HG03520 (cell line): ENCODE results near the gene UBE3D.
"Not testable (repeated sequence)": the region's sequence is repeated elsewhere in the genome, so short reads cannot be mapped to it uniquely, and the experiment has no call there.

Experiments
- ATAC-seq: cut with Tn5 transposase; IDR thresholded peaks from one replicate; pipeline ENCODE4 v1.9.1; 2021; ENCODE audit warnings: mild to moderate bottlenecking, moderate library complexity; ENCODE audit not compliant: unreplicated experiment

UBE3D gene

DNA sequence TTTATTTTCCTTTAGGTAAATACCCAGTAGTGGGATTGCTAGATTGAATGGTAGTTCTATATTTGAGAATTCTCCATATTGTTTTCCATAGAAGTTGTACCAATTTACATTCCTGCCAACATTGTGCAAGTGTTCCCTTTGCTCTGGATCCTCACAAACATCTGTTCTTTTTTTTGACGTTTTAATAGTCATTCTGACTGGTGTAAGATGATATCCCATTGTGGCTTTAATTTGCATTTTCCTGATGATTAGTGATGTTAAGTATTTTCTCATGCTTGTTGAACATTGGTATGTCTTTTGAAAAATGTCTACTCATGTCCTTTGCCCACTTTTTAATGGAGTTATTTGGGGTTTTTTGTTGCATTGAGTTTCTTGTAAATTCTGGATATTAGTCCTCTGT is 85.6 kb downstream of the UBE3D start:
- ATAC-seq: no peak

DNA sequence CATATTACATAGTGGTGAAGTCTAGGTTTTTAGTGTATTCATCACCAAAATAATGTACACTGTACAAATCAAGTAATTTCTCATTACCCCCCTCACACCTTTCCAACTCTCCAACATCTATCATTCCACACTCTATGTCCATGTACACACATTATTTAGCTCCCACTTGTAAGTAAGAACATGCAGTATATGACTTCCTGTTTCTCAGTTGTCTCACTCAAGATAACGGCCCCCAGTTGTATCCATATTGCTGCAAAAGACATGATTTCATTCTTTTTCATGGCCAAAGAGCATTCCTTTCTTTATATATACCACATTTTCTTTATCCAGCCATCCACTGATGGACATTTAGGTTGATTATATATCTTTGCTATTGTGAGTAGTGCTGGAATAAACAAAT is 86.0 kb downstream of the UBE3D start:
- ATAC-seq: no peak

DNA sequence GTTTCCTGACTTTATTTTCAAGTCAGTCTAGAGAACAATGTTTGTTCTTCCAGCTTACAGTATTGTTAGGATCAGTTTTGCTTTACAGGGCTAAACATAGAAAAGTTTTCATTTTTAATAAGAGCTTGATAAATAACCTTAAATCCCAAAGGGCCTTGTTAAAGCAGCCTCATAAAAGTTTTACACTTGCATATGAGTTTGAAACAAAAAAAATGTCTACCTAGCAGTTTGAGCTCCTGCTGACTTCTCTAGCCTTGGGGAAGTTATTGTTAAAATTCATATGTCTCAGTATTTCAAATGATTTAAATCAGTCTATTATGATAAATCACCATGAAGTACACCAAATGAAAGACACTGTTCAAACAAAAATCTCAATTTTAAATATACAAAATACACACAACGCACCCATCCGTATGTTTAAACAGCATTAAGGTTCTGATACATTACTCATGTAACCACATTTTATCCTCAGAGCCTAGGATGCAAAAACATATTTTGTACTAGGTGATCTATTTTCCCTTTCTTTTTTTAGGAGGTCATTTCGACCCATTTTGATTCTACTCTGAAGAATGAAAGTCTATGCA is 87.2 kb downstream of the UBE3D start:
- ATAC-seq: no peak

DNA sequence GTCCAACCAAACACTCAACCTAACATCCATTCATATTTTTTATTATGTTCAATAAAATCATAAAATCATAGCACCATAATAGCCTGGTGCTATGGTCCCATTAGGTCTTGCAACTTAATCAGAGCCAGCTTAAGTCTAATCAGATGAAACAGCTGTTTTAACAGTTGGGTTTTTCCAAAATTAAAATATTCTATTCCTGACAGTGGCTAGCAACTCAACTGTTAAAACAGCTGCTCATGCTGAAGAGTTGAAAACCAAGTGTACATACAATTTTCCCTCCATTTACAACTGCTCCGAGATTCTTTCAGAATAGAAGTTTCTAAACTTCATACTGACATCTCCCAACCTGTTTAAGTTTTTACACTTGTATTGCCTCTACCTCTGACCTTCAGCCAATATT is 89.5 kb downstream of the UBE3D start:
- ATAC-seq: no peak

DNA sequence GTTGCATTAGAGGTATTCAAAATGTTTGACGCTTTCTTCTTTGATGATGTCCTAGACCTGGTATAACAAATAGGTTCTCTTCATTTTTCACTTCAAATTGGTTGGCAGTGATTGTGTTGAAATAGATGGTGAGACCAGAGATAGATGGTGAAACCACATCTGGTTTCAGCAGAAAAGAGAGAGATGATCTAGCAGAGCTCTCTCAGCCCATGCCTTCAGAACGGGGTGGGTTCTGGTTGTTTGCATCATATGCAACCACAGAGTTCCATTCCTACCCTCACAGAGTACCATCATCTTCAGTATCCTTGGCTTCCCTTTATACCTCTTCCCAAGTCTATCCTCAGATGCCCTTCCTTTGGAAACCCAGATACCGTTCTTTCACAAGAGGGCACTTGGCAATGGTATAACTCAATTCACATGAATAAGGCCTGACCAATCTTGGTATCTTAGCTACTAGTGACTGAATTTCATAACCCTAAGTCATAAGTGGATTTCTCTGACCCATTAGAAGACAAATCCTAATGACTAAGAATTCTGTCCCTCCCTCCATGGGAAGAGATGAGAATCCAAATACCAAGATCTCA is 93.7 kb downstream of the UBE3D start:
- ATAC-seq: no peak

DNA sequence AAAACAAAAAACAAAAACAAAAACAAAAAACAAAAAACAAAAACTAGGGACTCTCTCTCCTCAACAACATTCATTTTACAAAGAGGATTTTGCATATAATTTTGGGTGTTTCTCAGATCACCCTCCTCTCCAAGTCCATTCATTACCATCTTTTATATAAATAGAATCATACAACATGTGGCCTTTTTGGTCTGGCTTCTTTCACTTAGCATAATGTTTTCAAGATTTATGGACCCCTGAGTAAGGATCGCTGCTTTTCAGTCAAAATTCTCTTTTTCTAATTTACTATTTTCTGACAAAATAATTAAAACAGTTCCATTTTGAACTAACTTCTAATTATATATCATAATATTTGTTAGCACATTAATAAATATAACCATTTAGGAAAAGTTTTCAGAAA is 94.8 kb downstream of the UBE3D start:
- ATAC-seq: no peak

DNA sequence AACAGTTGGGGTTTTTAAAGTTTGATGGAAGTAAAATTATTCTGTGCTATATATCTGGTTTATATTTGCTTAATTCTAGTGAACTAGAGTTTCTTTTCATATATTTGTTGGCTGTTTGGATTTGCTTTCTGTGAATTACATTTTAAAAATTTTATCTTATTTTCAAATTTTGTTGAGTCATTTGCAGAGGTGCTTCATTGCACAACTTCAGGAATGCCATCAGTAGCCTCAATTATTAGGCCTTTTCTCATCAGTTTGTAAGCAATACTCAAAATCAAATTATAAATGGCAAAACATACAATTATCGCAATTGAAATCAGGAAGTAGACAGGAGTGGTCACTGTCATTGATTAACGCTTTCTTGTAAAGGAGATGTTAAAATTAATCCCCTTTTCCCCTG is 96.9 kb downstream of the UBE3D start:
- no peak for ATAC-seq

DNA sequence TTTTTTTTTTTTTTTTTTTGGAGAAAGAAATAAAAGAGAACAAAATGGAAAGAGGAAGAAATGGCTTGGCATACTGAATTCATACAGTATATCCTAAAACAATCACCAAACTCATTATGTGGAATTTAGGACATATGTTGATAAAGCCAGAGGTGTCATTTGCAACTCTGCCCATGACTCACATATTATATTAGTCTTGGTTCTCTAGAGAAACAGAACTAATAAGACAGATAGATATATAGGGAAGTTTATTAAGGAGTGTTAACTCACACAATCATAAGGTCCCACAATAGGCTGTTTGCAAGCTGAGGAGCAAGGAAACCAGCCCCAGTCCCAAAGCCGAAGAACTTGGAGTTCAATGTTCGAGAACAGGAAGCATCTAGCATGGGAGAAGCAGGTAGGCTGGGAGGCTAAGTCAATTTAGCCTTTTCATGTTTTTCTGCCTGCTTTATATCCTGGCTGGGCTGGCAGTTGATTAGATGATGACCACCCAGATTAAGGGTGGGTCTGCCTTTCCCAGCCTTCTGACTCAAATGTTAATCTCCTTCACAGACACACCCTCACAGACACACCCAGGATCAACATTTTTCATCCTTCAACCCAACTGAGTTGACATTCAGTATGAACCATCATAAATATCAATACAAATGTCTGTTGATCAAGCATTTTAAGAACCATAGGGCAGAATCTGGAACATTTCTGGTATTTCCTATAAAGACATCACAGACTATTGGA is 102.3 kb downstream of the UBE3D start:
- no peak for ATAC-seq

DNA sequence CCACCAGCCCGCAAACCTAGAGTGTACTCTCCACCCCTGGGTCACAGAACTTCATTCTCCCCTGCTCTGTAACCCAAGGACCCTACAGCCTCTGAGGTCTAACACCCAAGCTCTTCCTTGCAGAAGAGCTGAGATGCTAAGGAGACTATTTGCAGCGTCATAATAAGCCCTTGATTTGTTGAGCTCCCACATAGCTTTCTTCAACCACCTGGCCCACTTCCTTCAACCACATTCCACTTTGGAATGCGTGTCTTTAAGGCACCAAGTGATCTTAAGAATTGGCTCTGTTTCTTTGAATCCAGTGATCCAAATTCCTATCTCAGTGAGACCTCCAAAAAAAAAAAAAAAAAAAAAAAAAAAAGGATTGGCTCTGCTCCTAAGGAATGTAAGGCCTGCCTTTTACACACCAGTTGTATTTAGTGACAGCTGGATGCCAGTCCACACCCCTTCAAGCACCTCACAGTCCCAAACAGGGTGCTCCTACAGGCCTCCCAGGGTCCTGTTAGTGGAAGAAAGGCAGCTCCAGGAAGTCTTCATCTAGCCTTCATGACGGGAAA is 106.2 kb downstream of the UBE3D start:
- no peak for ATAC-seq

DNA sequence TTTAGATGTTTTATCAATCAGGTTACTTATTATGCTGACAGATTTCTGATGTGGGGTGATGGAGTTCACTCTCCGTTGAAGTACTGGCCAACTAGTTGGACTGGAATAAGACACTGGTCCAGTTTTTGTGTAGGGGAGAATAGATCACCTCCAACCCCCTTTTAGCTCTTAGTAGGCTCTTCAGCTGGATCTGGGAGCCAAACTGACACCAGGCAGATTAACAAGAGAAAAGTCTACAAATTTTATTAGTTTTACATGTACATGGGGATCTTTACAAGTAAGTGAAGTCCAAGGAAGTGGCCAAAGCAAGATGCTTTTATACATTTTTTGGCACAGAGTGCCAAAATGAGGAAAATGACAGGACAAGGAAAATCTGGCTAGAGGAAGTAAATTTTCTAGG is 107.1 kb downstream of the UBE3D start:
- no peak for ATAC-seq

DNA sequence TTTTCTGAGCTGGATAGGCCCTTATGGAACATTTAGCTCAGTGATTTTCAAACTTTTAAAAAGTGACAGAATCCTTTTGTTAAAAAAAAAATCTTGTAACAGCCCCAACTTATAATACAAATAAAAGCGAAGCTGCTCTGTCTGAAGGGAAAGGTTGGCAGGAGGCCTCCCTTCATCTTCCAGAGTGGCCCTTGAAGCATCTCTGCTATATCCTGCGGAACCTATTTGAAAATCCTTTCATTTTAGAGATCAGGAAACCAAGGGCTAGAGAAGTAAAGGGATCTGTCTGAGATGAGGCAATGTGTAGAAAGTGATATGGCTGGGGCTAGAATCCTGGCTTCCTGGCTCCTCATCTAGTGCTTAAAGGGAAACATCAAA is 107.8 kb downstream of the UBE3D start:
- ATAC-seq: no peak

DNA sequence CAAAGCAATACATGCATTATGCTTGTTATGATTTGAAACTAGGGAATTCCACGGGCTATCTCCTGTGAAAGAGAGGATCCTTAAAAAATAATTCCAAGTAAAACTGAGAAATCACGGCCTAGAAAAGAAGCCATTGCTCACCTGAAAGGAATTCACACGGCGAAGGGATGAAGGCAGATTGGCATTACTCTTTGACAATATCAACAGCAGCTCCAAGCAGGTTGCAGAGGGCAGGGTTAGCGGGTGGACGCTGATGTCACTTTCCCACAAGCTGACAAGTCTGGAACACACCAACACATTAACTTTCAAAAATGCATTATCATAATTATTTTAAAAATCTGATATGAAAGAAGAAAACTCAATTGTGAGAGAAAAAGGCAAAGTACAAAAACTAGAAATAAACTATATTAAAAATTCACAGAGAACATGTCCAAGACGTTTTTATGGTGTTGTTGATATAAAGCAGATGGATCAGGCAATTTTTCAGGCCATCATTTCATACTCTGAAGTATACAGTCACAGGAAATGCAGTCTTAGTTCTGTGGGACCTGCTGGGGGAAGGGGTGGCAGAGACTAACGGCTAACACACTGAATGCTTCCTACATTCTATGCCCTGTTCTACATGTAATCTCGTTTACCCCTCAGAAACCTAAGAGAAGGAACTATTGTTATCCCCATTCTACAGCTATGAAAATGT is 108.3 kb downstream of the UBE3D start:
- no peak for ATAC-seq

DNA sequence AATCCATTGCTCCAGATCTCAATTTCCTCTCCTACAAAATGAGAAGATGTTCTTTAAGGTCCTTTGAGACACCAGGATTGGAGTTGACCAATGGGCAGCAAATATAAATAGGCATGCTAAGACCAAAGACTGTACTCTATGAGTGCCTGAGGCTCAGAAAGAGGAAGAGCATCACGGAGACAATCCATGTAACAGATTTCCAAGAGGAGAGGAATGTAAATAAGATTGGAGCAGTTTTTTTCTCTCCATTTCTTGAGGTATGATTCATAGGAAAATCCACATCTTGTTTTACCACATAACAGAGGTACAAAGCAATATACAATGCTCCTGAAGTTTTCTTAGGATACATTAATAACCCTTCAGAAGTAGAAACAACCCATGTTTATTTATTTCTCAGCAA is 109.8 kb downstream of the UBE3D start:
- ATAC-seq: no peak

DNA sequence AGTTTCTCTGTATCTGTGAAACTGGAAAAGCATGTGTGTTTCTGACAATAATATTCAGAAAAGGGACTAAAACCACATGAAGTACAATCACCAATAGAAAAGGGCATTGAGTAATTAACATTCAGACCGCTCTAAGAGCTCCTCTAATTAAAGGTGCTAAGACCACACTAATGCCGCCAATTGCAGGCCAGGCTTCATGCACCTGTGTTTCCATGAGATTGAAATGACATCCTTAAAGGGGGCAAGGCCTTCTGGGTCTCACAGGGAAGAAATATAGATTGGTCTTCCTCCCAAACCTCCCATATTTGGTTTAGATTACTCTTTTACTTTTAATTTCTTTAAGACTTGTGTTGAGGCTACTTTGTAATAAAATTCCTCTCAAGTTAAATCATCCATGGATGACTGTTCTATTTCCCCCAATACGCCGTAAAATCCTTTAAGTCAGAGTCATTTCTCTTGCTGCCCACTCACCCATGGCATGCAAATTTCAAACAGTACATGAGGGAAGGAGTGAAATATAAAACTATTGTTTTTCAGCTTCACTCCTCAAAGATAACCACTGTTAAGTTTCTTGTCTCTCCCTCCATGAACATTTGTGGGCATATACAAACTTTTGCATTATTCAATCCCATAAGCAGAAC is 110.6 kb downstream of the UBE3D start:
- peak; percentile 77 for ATAC-seq

DNA sequence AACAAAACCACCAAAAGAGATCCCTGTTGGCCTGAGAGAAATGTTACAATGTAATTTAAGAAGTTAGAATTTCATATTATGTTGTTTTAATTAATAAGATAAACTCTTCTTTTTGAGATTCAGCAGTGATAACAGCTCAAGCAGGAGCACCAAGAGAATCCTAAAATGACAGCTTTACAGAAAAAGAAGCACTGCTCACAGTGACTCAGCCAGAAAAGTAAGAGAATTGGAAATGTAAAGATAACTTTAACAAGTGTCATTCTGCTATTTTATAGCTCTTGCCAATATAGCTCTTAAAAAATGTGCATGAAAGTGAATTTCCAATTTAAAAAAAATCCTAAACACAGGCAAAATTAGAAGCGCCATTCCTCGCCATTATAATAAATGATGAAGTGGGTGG is 111.3 kb downstream of the UBE3D start:
- no peak for ATAC-seq

DNA sequence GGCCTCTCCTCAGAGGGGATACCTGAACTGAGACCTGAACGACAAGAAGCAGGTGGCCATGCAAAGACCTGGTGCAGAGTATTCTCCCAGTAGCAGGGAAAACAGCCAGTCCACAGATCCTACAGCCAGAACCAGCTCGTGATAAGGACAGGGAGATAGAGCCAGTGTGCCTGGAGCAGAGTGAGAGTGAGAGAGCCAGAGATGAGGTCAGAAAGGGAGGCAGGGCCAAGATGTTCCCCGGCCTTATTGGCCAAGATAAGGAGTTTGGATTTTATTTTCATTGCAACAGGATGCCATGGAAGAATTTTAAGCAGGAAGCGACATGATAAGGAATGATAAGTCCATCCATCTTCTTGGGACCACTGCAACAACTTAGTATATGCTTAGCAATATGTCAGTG is 111.8 kb downstream of the UBE3D start:
- ATAC-seq: no peak

DNA sequence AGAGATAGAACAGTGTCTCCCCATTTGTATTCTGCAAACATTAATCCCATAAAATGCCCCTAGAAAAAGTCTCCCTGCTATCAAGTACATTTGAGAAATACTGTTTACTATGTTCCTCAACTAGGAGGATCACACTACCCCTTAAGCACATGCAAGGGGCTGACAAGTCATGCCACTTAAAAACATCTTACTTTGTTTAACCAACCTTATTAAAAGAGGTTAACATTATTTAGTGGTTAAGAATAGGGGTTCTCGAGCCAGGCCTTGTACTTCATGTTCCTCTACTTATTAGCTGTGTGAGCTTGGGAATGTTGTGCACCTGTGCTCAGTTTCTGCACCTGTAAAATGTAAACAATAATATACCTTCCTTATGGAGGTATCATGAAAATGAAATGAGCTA is 113.7 kb downstream of the UBE3D start:
- ATAC-seq: no peak

DNA sequence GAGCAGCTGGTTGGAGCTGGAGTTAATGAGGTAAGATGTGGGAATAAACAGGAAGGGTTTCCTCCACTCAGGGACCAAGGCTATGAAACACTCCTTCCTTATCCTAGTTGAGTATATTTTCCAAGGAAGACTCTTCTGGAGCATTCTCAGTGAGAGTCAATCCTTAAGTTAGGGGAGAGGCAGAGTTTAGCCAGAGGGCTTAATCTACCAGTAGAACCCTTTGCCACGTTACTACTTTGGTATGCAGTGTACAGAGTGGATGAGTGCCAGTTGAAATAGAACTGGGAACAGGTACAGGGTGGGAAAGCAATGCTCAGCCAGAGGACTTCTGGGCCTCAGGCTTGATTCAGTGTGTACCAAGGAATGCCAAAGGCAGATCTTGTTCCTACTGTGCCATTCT is 114.3 kb downstream of the UBE3D start:
- no peak for ATAC-seq

DNA sequence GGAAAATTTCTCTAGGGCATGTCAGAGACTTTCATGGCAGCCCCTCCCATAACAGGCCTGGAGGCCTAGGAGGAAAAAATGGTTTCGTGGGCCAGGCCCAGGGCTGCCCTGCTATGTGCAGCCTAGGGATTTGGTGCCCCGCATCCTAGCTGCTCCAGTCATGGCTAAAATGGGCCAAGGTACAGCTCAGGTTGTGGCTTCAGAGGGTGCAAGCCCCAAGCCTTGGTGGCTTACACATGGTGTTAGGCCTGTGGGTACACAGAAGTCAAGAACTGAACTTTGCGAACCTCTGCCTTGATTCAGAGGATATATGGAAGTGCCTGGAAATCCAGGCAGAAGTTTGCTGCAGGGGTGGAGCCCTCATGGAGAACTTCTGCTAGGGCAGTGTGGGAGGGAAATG is 134.7 kb downstream of the UBE3D start:
- not testable (repeated sequence) for ATAC-seq

DNA sequence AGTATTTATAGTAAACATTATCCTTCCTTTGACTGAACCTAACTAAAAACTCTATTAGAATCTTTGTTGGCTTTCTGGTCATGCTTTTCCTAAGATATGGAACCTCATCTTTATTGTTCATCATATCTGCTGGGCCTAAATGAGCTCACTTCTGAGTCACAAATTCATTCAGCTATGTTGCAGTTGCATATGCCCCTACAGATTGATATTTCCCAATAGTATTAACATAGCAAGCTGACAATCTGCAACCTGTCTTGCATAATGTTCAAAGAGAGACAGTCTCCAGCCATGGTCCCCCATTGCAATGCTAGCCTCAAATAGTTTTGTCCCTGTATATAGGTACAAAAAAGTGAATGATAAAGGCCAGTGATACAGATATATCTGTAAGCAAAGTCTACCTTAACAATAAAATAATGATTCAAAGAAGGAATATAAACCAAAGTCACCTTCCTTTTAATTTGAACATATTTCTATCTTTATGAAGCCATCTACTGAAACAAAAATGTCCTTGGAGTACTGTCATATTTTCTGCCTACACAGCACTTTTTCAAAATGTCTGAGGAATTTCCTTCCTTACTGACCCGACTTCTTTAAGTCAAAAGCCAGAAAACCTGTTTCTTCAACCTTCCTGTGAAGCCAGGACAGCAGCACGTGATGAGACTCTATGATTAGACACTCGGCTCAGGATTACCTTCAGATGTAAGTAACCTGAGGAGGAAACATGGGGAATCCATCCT is 140.7 kb downstream of the UBE3D start:
- ATAC-seq: no peak

DNA sequence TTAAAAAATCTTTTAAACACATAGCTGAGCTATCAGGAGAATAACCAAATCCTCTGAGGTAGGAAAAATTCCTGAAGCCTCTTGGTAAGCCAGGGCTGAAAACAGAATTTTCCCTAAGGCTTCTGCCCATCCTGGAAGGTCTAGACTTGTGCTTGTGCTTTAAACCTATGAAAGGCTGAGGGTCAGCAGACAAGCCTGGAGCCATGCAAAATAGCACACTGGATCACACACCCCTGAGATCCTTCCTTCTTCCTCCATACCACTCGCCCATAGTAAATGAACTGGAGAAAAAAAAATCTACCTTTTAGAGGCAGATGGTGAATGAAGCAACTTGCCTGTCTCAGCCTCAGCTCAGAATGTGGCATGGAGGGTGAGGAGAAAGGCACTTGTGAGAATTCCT is 144.4 kb downstream of the UBE3D start:
- no peak for ATAC-seq
